Measurements from ENCODE around the gene ARL2.

DNA sequence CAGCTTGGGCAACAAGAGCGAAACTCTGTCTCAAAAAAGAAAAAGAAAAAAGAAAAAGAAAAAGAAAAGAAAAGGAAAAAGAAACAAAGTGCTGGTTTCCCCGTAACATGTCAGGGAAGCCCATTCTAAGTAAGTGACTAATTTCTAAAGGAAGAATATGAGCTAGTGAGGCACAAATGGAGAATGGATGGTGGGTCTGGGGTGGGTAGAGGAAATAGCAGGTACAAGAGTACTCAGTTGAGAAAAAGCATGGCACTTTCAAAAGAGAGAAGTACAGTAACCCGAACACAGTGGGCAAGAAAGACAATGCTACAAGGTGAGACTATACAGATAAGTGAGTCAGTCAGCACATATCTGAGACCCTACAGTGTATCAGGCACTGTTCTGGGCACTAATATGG, 46.6 kb upstream of the ARL2 start:
- no peak for TF ChIP-seq POLR2AphosphoS5 (IDR thresholded peaks at IDR 0.05; ENCODE audit: borderline replicate concordance, low read depth, low read length)
- no peak for TF ChIP-seq EZH2 (IDR thresholded peaks at IDR 0.05)

Data from SK-N-MC (cell line).